ENCODE results near the gene SETDB2.

The SETDB2 gene

GRCh38 chr13:49516467-49516866 lies 72.4 kb downstream of the SETDB2 start:
- DNase-seq (ENCODE audit: extremely low read depth, insufficient read length) = no peak
- TF ChIP-seq CTCF (IDR thresholded peaks at IDR 0.05; ENCODE audit: insufficient read depth, low read length, poor library complexity, severe bottlenecking) = no peak

GRCh38 chr13:49517461-49517860 lies 73.4 kb downstream of the SETDB2 start:
- H3K27me3 ChIP-seq (replicated peaks; ENCODE audit: control insufficient read depth, insufficient read depth, low read length) = no peaks in the 10 kb centered on the region
- H3K36me3 ChIP-seq (ENCODE audit: control insufficient read depth, insufficient read depth, low read length) = peaks cover 11% of the 10 kb centered on the region
- DNase-seq (ENCODE audit: extremely low read depth, insufficient read length) = no peak

More at GRCh38 chr13:49516467-49516866, 72.4 kb downstream of the SETDB2 start:
- Histone ChIP-seq H3K27me3 (replicated peaks; ENCODE audit: control insufficient read depth, insufficient read depth, low read length) (no peaks in the 10 kb centered on the region), H3K4me3 (replicated peaks; ENCODE audit: low read depth, low read length) (no peak overlapping the region), H3K36me3 (ENCODE audit: control insufficient read depth, insufficient read depth, low read length) (peaks cover 11% of the 10 kb centered on the region)

GRCh38 chr13:49521224-49521623 lies 77.2 kb downstream of the SETDB2 start:
- H3K4me3 ChIP-seq (replicated peaks; ENCODE audit: low read depth, low read length) = no peak overlapping the region
- no peaks in the 10 kb centered on the region for H3K27me3 ChIP-seq (replicated peaks; ENCODE audit: control insufficient read depth, insufficient read depth, low read length)
- DNase-seq (ENCODE audit: extremely low read depth, insufficient read length) = no peak
- peaks cover 2% of the 10 kb centered on the region for H3K36me3 ChIP-seq (ENCODE audit: control insufficient read depth, insufficient read depth, low read length)
- TF ChIP-seq CTCF (IDR thresholded peaks at IDR 0.05; ENCODE audit: insufficient read depth, low read length, poor library complexity, severe bottlenecking) = no peak

More at GRCh38 chr13:49517461-49517860, 73.4 kb downstream of the SETDB2 start:
- TF ChIP-seq CTCF (IDR thresholded peaks at IDR 0.05; ENCODE audit: insufficient read depth, low read length, poor library complexity, severe bottlenecking) = peak; percentile 28
- no peak overlapping the region for H3K4me3 ChIP-seq (replicated peaks; ENCODE audit: low read depth, low read length)

DNA sequence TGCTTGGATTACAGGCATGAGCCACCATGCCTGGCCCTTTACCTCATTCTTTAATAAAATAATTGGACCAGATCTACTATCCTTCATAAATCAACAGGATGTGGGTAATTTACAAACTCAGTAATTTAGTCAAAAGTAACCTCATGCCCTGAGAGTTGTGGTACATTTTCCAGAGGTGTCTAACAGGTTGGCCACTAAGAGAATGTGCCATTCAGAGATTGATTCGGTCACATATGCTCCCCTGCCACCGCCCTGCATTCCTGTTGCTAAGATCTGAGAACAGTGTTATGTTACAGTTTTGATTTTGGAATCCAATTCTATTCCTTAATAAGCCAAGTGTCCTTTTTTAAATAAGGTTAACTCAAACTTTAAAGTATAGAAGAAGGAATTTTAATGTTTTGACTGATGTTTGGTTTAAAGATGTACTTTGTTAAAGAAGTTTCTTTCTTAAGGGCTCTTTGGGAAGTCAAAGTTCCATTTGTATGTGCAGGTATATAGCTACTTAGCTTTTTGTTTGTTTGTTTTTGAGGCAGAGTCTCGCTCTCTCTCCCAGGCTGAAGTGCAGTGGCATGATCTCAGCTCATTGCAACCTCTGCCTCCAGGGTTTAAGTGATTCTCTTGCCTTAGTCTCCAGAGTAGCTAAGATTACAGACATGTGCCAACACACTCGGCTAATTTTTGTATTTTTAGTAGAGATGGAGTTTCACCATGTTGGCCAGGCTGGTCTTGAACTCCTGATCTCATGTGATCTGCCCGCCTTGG lies 80.8 kb downstream of the SETDB2 start:
- Histone ChIP-seq H3K27me3 (replicated peaks; ENCODE audit: control insufficient read depth, insufficient read depth, low read length) (no peaks in the 10 kb centered on the region), H3K36me3 (ENCODE audit: control insufficient read depth, insufficient read depth, low read length) (peaks cover 3% of the 10 kb centered on the region), H3K4me3 (replicated peaks; ENCODE audit: low read depth, low read length) (no peak overlapping the region)
- TF ChIP-seq CTCF (IDR thresholded peaks at IDR 0.05; ENCODE audit: insufficient read depth, low read length, poor library complexity, severe bottlenecking) = no peak
- no peak for DNase-seq (ENCODE audit: extremely low read depth, insufficient read length)

GRCh38 chr13:49527123-49527522 lies 83.0 kb downstream of the SETDB2 start:
- DNase-seq (ENCODE audit: extremely low read depth, insufficient read length) = no peak
- peaks cover 3% of the 10 kb centered on the region for H3K36me3 ChIP-seq (ENCODE audit: control insufficient read depth, insufficient read depth, low read length)
- no peak for TF ChIP-seq CTCF (IDR thresholded peaks at IDR 0.05; ENCODE audit: insufficient read depth, low read length, poor library complexity, severe bottlenecking)
- no peaks in the 10 kb centered on the region for H3K27me3 ChIP-seq (replicated peaks; ENCODE audit: control insufficient read depth, insufficient read depth, low read length)
- H3K4me3 ChIP-seq (replicated peaks; ENCODE audit: low read depth, low read length) = no peak overlapping the region
